Astrocyte of the cerebellum (primary cell): Measurements from ENCODE around the gene GRB10.

ENCODE experiments used
- DNase-seq: peaks from one replicate; pipeline ENCODE4 v3.0.0-alpha.2; 2011; ENCODE audit warnings: low read depth
- H3K4me3 ChIP-seq: 2 replicates; pipeline ENCODE4 v1.5.1; 2011; ENCODE audit warnings: mild to moderate bottlenecking, low read depth, low read length, moderate library complexity
- in situ Hi-C: cut with HindIII; loops from 2 replicates; pipeline ENCODE4 v1.10.0; 2017; ENCODE audit warnings: low sequenced_read_pairs
- TF ChIP-seq, protein P1 (sequence below): IDR thresholded peaks from 2 replicates; pipeline ENCODE4 v1.5.1; 2012; ENCODE audit warnings: low read length, low read depth, moderate library complexity, mild to moderate bottlenecking; ENCODE audit errors: missing control alignments

The GRB10 gene

GRCh38 chr7:50762337-50762736 lies 20.4 kb downstream of the GRB10 start:
- no peak for DNase-seq
- in situ Hi-C loops, result no loop called here
- TF ChIP-seq, protein P1, sequence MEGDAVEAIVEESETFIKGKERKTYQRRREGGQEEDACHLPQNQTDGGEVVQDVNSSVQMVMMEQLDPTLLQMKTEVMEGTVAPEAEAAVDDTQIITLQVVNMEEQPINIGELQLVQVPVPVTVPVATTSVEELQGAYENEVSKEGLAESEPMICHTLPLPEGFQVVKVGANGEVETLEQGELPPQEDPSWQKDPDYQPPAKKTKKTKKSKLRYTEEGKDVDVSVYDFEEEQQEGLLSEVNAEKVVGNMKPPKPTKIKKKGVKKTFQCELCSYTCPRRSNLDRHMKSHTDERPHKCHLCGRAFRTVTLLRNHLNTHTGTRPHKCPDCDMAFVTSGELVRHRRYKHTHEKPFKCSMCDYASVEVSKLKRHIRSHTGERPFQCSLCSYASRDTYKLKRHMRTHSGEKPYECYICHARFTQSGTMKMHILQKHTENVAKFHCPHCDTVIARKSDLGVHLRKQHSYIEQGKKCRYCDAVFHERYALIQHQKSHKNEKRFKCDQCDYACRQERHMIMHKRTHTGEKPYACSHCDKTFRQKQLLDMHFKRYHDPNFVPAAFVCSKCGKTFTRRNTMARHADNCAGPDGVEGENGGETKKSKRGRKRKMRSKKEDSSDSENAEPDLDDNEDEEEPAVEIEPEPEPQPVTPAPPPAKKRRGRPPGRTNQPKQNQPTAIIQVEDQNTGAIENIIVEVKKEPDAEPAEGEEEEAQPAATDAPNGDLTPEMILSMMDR, result no peak

DNA sequence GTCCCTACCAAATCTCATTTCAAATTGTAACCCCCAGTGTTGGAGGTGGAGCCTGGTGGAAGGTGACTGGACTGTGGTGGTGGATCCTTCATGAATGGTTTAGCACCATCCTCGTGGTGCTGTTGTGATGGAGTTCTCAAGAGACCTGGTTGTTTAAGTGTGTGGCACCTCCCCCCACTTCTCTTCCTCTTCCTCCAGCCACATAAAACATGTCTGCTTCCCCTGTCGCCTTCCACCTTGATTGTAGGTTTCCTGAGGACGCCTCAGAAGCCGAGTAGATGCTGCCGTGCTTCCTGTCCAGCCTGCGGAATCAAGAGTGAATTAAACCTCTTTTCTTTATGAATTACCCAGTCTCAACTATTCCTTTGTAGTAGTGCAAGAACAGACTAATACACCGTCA lies 21.0 kb downstream of the GRB10 start:
- DNase-seq, result no peak
- in situ Hi-C loops, result no loop called here
- no peak overlapping the region for H3K4me3 ChIP-seq
- TF ChIP-seq, protein P1, result no peak

More at GRCh38 chr7:50762337-50762736, 20.4 kb downstream of the GRB10 start:
- no peak overlapping the region for H3K4me3 ChIP-seq

DNA sequence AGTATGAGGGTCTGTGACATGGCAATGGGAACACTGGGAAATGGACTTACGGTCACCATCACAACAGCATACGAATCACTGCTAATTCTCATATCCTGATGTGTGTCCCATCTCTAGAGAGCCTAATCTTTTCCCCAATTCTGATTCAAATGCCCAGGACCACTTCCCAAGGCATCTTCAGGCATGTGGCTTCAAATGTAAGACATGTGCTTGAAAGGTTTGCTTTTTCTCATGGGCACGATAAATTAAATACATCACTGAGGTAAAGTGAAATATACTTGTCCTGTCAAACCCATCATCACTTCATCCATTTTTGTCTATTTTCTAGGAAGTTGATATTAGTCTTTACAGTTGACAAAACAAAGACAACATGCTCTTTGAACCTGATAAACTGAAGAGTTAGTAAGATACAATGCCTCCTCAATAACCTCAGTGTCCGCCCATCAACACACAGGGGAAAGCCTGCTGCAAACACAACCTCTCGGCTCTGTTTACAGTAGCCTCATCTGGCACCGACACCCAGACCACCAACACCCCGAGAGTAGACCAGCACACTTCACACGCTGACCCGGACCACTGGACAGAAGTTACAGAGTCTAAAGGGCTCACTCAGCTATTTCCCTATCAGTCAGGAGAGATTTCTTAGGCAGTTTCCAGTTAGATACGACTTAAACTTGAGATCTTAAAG lies 24.8 kb downstream of the GRB10 start:
- TF ChIP-seq, protein P1, result no peak
- in situ Hi-C loops, result no loop called here

GRCh38 chr7:50756180-50756579 lies 26.5 kb downstream of the GRB10 start:
- no peak for DNase-seq
- TF ChIP-seq, protein P1, result no peak
- in situ Hi-C loops, result no loop called here
- H3K4me3 ChIP-seq, result no peak overlapping the region

More for the DNA sequence above, 24.8 kb downstream of the GRB10 start:
- DNase-seq, result no peak
- H3K4me3 ChIP-seq, result no peak overlapping the region

GRCh38 chr7:50754684-50755083 lies 28.0 kb downstream of the GRB10 start:
- H3K4me3 ChIP-seq, result no peak overlapping the region
- DNase-seq, result no peak
- TF ChIP-seq, protein P1, result no peak
- in situ Hi-C loops, result no loop called here

DNA sequence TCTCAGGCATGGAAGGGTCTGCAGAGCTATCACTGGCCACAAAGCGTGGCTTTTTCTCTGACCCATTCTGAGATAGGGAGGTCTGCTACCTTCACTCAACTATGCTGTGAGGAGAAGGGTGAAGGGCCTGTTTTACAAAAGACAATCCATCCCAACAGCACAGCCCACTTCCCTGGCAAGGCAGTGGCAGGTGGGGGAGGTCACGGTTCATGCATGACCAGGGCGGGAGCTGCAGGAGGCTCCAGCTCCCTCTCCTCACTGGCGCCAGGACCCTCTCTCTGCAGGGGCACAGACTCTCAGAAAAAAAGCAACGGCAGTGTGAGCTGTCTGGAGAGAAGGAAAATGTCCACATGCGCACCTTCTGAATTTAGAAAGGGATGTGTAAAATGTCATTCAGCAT lies 28.5 kb downstream of the GRB10 start:
- in situ Hi-C loops, result no loop called here
- no peak for DNase-seq
- H3K4me3 ChIP-seq, result no peak overlapping the region
- TF ChIP-seq, protein P1, result no peak

DNA sequence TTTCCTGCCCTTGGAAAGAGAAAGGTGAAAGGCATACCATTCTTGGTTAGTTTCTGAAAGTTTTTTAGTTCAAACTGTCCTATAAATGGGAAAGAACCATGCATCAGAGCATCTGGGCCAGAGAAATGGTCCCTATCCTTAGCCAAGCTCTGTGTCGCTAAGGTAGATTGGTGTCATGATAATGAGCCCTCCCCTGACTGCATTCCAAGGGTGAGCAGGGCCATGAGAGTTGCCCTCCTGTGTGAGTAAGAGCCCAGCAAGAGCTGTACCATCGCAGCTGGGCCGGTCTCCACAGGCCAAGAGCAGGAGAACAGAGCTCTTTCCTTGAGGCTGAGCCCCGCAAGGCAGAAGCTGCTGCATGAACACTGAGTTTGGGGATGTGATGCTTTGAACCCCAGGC lies 30.3 kb downstream of the GRB10 start:
- in situ Hi-C loops, result no loop called here
- TF ChIP-seq, protein P1, result no peak
- no peak overlapping the region for H3K4me3 ChIP-seq
- DNase-seq, result no peak
